GM23338 (cell line): ENCODE data around the gene CNTNAP2. TPM values are rescaled to one million over a fixed set of nuclear protein-coding genes. Genes with fewer than 3 reads are reported as not detected.
A peak's percentile ranks its signal among the peaks of the same experiment; 100 is the strongest.

Source experiments
- ATAC-seq: fragments of 200-7000 bp; cut with Tn5 transposase; 3 replicates; pipeline ENCODE4 v1.9.1; 2020
- DNase-seq: peaks from one replicate; pipeline ENCODE4 v3.0.0-alpha.2; 2015; ENCODE audit warnings: low spot score
- H2AFZ ChIP-seq: fragments of 200-600 bp; sonication (generic); 2 replicates; pipeline ENCODE4 v1.8.0; 2016; ENCODE audit warnings: antibody characterized with exemption, mild to moderate bottlenecking, moderate library complexity
- H3F3A ChIP-seq: fragments of 200-600 bp; sonication (generic); replicated peaks from 2 replicates; pipeline ENCODE4 v1.8.0; 2017; ENCODE audit warnings: antibody characterized with exemption, mixed run types, low read depth
- H3K27ac ChIP-seq: fragments of 200-600 bp; sonication (generic); 2 replicates; pipeline ENCODE4 v1.6.1; 2016; ENCODE audit warnings: low read depth
- H3K27me3 ChIP-seq: fragments of 200-600 bp; sonication (generic); 2 replicates; pipeline ENCODE4 v1.8.0; 2016; ENCODE audit warnings: mild to moderate bottlenecking, mixed run types, moderate library complexity; ENCODE audit not compliant: insufficient read depth
- H3K36me3 ChIP-seq: fragments of 200-600 bp; sonication (generic); 2 replicates; pipeline ENCODE4 v1.8.0; 2016; ENCODE audit warnings: mild to moderate bottlenecking; ENCODE audit not compliant: insufficient read depth
- H3K4me1 ChIP-seq: fragments of 200-600 bp; sonication (generic); 2 replicates; pipeline ENCODE4 v1.8.0; 2016; ENCODE audit warnings: mild to moderate bottlenecking, moderate library complexity; ENCODE audit not compliant: insufficient read depth
- H3K4me2 ChIP-seq: fragments of 200-600 bp; sonication (generic); 2 replicates; pipeline ENCODE4 v1.7.1; 2017; ENCODE audit warnings: mixed run types
- H3K4me3 ChIP-seq: fragments of 200-600 bp; sonication (generic); 2 replicates; pipeline ENCODE4 v1.6.1; 2016; ENCODE audit warnings: mixed run types
- H3K79me2 ChIP-seq: fragments of 200-600 bp; sonication (generic); replicated peaks from 2 replicates; pipeline ENCODE4 v1.8.0; 2017; ENCODE audit warnings: mild to moderate bottlenecking; ENCODE audit not compliant: insufficient read depth
- H3K9me2 ChIP-seq: fragments of 200-600 bp; sonication (generic); 2 replicates; pipeline ENCODE4 v1.8.0; 2017; ENCODE audit not compliant: insufficient read depth
- H4K20me1 ChIP-seq: fragments of 200-600 bp; sonication (generic); replicated peaks from 2 replicates; pipeline ENCODE4 v1.8.0; 2017; ENCODE audit warnings: mild to moderate bottlenecking; ENCODE audit not compliant: insufficient read depth
- H3K27ac Mint-ChIP-seq: 2 replicates; pipeline ENCODE4 v1.8.0; 2020; ENCODE audit warnings: inconsistent platforms, mild to moderate bottlenecking, moderate library complexity, mixed read lengths
- H3K27me3 Mint-ChIP-seq: 3 replicates; pipeline ENCODE4 v1.8.0; 2022; ENCODE audit warnings: low read depth, mild to moderate bottlenecking, moderate library complexity, mixed read lengths, inconsistent platforms; ENCODE audit not compliant: insufficient read depth, poor library complexity
- H3K36me3 Mint-ChIP-seq: 3 replicates; pipeline ENCODE4 v1.8.0; 2021; ENCODE audit warnings: low read depth, mild to moderate bottlenecking, inconsistent platforms, moderate library complexity, mixed read lengths
- H3K4me1 Mint-ChIP-seq: 3 replicates; pipeline ENCODE4 v1.8.0; 2020; ENCODE audit warnings: mild to moderate bottlenecking, inconsistent platforms, mixed read lengths
- H3K4me3 Mint-ChIP-seq: 3 replicates; pipeline ENCODE4 v1.8.0; 2021; ENCODE audit warnings: moderate library complexity, mild to moderate bottlenecking, inconsistent platforms, mixed read lengths
- H3K9me3 Mint-ChIP-seq: 3 replicates; pipeline ENCODE4 v1.8.0; 2020; ENCODE audit warnings: moderate library complexity, mild to moderate bottlenecking, inconsistent platforms, mixed read lengths
- CREB1 ChIP-seq: fragments of 250-450 bp; sonication (Bioruptor Pico); IDR thresholded peaks from 2 replicates; pipeline ENCODE4 v1.5.0; 2020; ENCODE audit warnings: low read depth, mild to moderate bottlenecking, moderate library complexity
- EZH2 ChIP-seq: fragments of 200-600 bp; sonication (generic); IDR thresholded peaks from one replicate; pipeline ENCODE4 v1.8.0; 2017; ENCODE audit warnings: antibody characterized with exemption, mild to moderate bottlenecking, low read depth; ENCODE audit not compliant: unreplicated experiment
- EZH2phosphoT487 ChIP-seq: fragments of 200-600 bp; sonication (generic); IDR thresholded peaks from one replicate; pipeline ENCODE4 v1.8.1; 2018; ENCODE audit warnings: antibody characterized with exemption; ENCODE audit not compliant: unreplicated experiment
- JUNB ChIP-seq: IDR thresholded peaks from one replicate; pipeline ENCODE4 v1.6.1; 2016; ENCODE audit warnings: antibody characterized with exemption; ENCODE audit not compliant: unreplicated experiment
- NANOG ChIP-seq: IDR thresholded peaks from 2 replicates; pipeline ENCODE4 v1.6.1; 2016; ENCODE audit warnings: antibody characterized with exemption, borderline replicate concordance
- POLR2AphosphoS5 ChIP-seq: IDR thresholded peaks from 2 replicates; pipeline ENCODE4 v1.6.1; 2016; ENCODE audit warnings: antibody characterized with exemption, low read depth
- STAT1 ChIP-seq: IDR thresholded peaks from one replicate; pipeline ENCODE4 v1.6.1; 2016; ENCODE audit warnings: antibody characterized with exemption; ENCODE audit not compliant: unreplicated experiment
- ZNF114 ChIP-seq: fragments of 250-450 bp; sonication (Bioruptor Pico); IDR thresholded peaks from 2 replicates; pipeline ENCODE4 v1.5.0; 2020; ENCODE audit warnings: mild to moderate bottlenecking, moderate library complexity
- ZNF331 ChIP-seq: fragments of 250-450 bp; sonication (Bioruptor Pico); IDR thresholded peaks from 2 replicates; pipeline ENCODE4 v1.5.0; 2020; ENCODE audit warnings: low read depth, mild to moderate bottlenecking, moderate library complexity
- polyA plus RNA-seq: library from polyadenylated mRNA; unstranded; fragments of >200 nt; fragmentation: Nextera tagmentation; extraction: Ambion mirVana; gene quantifications from 2 replicates; pipeline ENCODE4 v1.2.1, GENCODE V29; 2016
- total RNA-seq: library from RNA; depleted of rRNA; stranded (reverse); fragments of >200 nt; shearing (Covaris generic); gene quantifications from 2 replicates; pipeline ENCODE4 v1.2.3, GENCODE V29; 2014
- TF ChIP-seq, protein P1 (sequence below): IDR thresholded peaks from one replicate; pipeline ENCODE4 v1.6.1; 2018; ENCODE audit warnings: antibody characterized with exemption; ENCODE audit not compliant: unreplicated experiment
- TF ChIP-seq, protein P2 (sequence below), 2 experiments: fragments of 200-600 bp in 1 of 2; sonication (generic) in 1 of 2; conservative IDR thresholded peaks; 2 replicates each; pipeline versions ENCODE4 v1.5.1 to v1.6.1; 2016 to 2017; ENCODE audit warnings: antibody characterized with exemption in 2 of 2, low read depth in 2 of 2, mild to moderate bottlenecking in 2 of 2, moderate library complexity in 1 of 2
- TF ChIP-seq, protein P3 (sequence below): fragments of 250-450 bp; sonication (Bioruptor Pico); IDR thresholded peaks from 2 replicates; pipeline ENCODE4 v1.5.0; 2020; ENCODE audit warnings: mild to moderate bottlenecking, moderate library complexity
- TF ChIP-seq, protein P4 (sequence below): IDR thresholded peaks from 2 replicates; pipeline ENCODE4 v1.6.1; 2016; ENCODE audit warnings: antibody characterized with exemption

CNTNAP2 gene
- total and polyA plus RNA-seq, 2 experiments from 2014 or later: 38.2 to 61.3 TPM

DNA sequence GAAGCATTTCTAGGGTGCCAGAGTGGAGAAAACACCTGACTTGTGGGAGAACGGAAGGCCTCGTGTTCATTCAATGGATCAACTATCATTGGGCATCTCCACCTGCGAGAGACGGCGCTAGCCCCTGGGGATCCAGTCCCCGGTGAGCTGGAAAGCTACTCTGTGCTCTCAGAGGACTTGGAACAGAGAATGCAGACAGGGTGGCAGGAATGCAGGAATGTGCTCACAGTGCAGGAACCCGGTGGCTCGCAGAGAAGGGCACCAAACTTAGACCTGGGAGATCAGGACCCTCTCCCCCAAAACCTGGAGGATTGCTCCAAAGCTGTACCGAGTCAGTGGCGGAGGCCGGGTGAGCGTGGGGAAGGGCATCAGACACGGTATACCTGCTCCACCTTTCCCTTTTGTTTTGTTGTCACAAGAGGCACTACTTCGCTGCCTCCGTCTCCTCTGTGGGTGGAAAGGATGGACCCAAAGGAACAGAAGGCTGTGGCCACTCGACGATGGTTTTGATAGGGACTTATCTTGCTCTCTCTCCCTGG lies 1905.0 kb downstream of the CNTNAP2 start:
- H3K4me2 ChIP-seq: no peak overlapping the region
- Mint-ChIP-seq H3K4me3 (no peak overlapping the region), H3K27ac (no peak overlapping the region), H3K27me3 (peaks cover 5% of the 10 kb centered on the region), H3K36me3 (peaks cover 9% of the 10 kb centered on the region; the same call in 2 of the 3 replicates), H3K9me3 (peaks cover 35% of the 10 kb centered on the region), H3K4me1 (peaks cover 21% of the 10 kb centered on the region)
- no peak for TF ChIP-seq NANOG
- TF ChIP-seq STAT1: no peak
- TF ChIP-seq ZNF114 (CRISPR knock-in tag): no peak
- TF ChIP-seq EZH2: no peak
- TF ChIP-seq, protein P1, sequence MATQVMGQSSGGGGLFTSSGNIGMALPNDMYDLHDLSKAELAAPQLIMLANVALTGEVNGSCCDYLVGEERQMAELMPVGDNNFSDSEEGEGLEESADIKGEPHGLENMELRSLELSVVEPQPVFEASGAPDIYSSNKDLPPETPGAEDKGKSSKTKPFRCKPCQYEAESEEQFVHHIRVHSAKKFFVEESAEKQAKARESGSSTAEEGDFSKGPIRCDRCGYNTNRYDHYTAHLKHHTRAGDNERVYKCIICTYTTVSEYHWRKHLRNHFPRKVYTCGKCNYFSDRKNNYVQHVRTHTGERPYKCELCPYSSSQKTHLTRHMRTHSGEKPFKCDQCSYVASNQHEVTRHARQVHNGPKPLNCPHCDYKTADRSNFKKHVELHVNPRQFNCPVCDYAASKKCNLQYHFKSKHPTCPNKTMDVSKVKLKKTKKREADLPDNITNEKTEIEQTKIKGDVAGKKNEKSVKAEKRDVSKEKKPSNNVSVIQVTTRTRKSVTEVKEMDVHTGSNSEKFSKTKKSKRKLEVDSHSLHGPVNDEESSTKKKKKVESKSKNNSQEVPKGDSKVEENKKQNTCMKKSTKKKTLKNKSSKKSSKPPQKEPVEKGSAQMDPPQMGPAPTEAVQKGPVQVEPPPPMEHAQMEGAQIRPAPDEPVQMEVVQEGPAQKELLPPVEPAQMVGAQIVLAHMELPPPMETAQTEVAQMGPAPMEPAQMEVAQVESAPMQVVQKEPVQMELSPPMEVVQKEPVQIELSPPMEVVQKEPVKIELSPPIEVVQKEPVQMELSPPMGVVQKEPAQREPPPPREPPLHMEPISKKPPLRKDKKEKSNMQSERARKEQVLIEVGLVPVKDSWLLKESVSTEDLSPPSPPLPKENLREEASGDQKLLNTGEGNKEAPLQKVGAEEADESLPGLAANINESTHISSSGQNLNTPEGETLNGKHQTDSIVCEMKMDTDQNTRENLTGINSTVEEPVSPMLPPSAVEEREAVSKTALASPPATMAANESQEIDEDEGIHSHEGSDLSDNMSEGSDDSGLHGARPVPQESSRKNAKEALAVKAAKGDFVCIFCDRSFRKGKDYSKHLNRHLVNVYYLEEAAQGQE: no peak
- TF ChIP-seq CREB1 (CRISPR knock-in tag): no peak
- TF ChIP-seq, protein P2, sequence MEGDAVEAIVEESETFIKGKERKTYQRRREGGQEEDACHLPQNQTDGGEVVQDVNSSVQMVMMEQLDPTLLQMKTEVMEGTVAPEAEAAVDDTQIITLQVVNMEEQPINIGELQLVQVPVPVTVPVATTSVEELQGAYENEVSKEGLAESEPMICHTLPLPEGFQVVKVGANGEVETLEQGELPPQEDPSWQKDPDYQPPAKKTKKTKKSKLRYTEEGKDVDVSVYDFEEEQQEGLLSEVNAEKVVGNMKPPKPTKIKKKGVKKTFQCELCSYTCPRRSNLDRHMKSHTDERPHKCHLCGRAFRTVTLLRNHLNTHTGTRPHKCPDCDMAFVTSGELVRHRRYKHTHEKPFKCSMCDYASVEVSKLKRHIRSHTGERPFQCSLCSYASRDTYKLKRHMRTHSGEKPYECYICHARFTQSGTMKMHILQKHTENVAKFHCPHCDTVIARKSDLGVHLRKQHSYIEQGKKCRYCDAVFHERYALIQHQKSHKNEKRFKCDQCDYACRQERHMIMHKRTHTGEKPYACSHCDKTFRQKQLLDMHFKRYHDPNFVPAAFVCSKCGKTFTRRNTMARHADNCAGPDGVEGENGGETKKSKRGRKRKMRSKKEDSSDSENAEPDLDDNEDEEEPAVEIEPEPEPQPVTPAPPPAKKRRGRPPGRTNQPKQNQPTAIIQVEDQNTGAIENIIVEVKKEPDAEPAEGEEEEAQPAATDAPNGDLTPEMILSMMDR (conservative IDR thresholded peaks at IDR 0.05; ENCODE audit: low read depth in 2 of 2): no peak
- TF ChIP-seq, protein P3, sequence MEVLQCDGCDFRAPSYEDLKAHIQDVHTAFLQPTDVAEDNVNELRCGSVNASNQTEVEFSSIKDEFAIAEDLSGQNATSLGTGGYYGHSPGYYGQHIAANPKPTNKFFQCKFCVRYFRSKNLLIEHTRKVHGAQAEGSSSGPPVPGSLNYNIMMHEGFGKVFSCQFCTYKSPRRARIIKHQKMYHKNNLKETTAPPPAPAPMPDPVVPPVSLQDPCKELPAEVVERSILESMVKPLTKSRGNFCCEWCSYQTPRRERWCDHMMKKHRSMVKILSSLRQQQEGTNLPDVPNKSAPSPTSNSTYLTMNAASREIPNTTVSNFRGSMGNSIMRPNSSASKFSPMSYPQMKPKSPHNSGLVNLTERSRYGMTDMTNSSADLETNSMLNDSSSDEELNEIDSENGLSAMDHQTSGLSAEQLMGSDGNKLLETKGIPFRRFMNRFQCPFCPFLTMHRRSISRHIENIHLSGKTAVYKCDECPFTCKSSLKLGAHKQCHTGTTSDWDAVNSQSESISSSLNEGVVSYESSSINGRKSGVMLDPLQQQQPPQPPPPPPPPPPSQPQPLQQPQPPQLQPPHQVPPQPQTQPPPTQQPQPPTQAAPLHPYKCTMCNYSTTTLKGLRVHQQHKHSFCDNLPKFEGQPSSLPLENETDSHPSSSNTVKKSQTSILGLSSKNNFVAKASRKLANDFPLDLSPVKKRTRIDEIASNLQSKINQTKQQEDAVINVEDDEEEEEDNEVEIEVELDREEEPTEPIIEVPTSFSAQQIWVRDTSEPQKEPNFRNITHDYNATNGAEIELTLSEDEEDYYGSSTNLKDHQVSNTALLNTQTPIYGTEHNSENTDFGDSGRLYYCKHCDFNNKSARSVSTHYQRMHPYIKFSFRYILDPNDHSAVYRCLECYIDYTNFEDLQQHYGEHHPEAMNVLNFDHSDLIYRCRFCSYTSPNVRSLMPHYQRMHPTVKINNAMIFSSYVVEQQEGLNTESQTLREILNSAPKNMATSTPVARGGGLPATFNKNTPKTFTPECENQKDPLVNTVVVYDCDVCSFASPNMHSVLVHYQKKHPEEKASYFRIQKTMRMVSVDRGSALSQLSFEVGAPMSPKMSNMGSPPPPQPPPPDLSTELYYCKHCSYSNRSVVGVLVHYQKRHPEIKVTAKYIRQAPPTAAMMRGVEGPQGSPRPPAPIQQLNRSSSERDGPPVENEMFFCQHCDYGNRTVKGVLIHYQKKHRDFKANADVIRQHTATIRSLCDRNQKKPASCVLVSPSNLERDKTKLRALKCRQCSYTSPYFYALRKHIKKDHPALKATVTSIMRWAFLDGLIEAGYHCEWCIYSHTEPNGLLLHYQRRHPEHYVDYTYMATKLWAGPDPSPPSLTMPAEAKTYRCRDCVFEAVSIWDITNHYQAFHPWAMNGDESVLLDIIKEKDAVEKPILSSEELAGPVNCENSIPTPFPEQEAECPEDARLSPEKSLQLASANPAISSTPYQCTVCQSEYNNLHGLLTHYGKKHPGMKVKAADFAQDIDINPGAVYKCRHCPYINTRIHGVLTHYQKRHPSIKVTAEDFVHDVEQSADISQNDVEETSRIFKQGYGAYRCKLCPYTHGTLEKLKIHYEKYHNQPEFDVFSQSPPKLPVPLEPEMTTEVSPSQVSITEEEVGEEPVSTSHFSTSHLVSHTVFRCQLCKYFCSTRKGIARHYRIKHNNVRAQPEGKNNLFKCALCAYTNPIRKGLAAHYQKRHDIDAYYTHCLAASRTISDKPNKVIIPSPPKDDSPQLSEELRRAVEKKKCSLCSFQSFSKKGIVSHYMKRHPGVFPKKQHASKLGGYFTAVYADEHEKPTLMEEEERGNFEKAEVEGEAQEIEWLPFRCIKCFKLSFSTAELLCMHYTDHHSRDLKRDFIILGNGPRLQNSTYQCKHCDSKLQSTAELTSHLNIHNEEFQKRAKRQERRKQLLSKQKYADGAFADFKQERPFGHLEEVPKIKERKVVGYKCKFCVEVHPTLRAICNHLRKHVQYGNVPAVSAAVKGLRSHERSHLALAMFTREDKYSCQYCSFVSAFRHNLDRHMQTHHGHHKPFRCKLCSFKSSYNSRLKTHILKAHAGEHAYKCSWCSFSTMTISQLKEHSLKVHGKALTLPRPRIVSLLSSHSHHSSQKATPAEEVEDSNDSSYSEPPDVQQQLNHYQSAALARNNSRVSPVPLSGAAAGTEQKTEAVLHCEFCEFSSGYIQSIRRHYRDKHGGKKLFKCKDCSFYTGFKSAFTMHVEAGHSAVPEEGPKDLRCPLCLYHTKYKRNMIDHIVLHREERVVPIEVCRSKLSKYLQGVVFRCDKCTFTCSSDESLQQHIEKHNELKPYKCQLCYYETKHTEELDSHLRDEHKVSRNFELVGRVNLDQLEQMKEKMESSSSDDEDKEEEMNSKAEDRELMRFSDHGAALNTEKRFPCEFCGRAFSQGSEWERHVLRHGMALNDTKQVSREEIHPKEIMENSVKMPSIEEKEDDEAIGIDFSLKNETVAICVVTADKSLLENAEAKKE: no peak
- TF ChIP-seq, protein P4, sequence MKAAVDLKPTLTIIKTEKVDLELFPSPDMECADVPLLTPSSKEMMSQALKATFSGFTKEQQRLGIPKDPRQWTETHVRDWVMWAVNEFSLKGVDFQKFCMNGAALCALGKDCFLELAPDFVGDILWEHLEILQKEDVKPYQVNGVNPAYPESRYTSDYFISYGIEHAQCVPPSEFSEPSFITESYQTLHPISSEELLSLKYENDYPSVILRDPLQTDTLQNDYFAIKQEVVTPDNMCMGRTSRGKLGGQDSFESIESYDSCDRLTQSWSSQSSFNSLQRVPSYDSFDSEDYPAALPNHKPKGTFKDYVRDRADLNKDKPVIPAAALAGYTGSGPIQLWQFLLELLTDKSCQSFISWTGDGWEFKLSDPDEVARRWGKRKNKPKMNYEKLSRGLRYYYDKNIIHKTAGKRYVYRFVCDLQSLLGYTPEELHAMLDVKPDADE: no peak
- no peak for TF ChIP-seq EZH2phosphoT487
- TF ChIP-seq JUNB: no peak
- TF ChIP-seq ZNF331 (CRISPR knock-in tag): no peak
- TF ChIP-seq POLR2AphosphoS5: no peak
- no peaks in the 10 kb centered on the region for H3K79me2 ChIP-seq
- peak; percentile 29 for DNase-seq
- no peaks in the 10 kb centered on the region for H4K20me1 ChIP-seq
- no peaks in the 10 kb centered on the region for H3F3A ChIP-seq
- H3K4me1 ChIP-seq: no peaks in the 10 kb centered on the region; the same call in 1 of the 2 replicates
- H3K4me3 ChIP-seq: no peak overlapping the region
- peak; percentile 89 for ATAC-seq
- H3K9me2 ChIP-seq: no peaks in the 10 kb centered on the region
- no peak overlapping the region for H2AFZ ChIP-seq
- H3K27me3 ChIP-seq: no peaks in the 10 kb centered on the region
- H3K36me3 ChIP-seq: no peaks in the 10 kb centered on the region
- no peak overlapping the region for H3K27ac ChIP-seq
